Skeletal muscle satellite cell (primary cell): ENCODE results near the gene TMEM169.

Experiments used
- H3K27me3 ChIP-seq: 2 replicates; pipeline ENCODE4 v1.7.0; 2013; ENCODE audit warnings: low read length; ENCODE audit not compliant: control insufficient read depth, insufficient read depth
- H3K36me3 ChIP-seq: 2 replicates; pipeline ENCODE4 v1.7.0; 2013; ENCODE audit warnings: mild to moderate bottlenecking, control low read depth, low read length; ENCODE audit not compliant: insufficient read depth
- H3K4me1 ChIP-seq: 2 replicates; pipeline ENCODE4 v1.7.0; 2013; ENCODE audit warnings: low read length; ENCODE audit not compliant: control insufficient read depth, insufficient read depth
- H3K4me2 ChIP-seq: 2 replicates; pipeline ENCODE4 v1.7.0; 2013; ENCODE audit warnings: mild to moderate bottlenecking, low read length
- H3K4me3 ChIP-seq: 2 replicates; pipeline ENCODE4 v1.7.0; 2013; ENCODE audit warnings: low read length
- H3K9ac ChIP-seq: 2 replicates; pipeline ENCODE4 v1.7.0; 2013; ENCODE audit warnings: mild to moderate bottlenecking, low read depth, low read length, moderate library complexity
- H3K9me3 ChIP-seq: replicated peaks from 2 replicates; pipeline ENCODE4 v1.7.0; 2013; ENCODE audit warnings: mild to moderate bottlenecking, control low read depth, low read length

The TMEM169 gene

DNA sequence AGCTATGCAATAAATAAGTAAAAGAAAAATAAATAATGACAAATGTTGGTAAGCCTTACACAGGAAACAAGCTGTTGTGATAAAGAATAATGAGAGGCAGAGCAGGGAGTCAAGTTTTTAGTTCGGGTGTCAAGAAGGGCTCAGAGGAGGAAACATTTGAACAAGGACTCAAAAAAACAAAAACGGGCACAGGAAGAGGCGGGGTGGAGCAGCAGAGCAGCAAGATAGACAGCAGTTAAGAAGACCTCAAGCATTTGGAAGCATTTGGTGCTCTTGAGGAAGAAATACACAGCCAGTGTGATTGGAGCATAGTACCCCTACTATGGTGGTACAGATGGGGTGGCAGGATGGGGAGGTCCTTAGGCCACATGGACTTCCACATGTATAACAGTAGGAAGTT, 2.8 kb downstream of the TMEM169 start:
- Histone ChIP-seq H3K4me1 (peaks cover 38% of the 10 kb centered on the region), H3K27me3 (no peaks in the 10 kb centered on the region), H3K9me3 (no peaks in the 10 kb centered on the region), H3K36me3 (no peaks in the 10 kb centered on the region), H3K9ac (peak overlapping the region; percentile 58), H3K4me3 (peak overlapping the region; percentile 14), H3K4me2 (peak overlapping the region; percentile 100)

DNA sequence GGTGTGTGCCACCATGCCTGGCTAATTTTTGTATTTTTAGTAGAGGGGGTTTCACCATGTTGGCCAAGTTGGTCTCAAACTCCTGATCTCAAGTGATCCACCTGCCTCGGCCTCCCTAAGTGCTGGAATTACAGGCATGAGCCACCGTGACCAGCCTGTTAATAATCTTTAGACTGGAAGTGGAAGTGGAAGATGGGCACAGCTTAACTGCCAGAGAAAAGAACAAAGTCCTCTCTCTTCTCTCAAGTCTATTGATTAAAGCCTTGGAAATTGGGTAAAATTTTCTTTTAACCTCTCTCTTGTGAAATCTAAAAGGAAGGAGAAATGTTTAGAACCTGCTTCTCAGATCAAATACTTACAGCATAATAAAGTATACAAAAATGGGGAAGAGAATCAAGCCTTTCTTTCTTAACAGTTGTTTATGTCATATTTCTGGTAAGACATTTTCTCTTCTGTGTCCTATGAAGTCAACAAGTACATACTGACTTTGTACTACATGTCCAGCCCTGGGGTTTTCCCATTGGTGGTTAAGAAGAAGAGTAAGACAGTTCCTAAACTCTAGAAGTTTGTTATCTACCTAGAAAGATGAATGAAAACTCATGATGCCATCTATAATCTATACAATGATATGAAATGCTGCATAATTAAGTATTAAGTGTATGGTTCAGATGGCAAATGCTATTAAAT, 4.6 kb downstream of the TMEM169 start:
- Histone ChIP-seq H3K4me3 (no peak overlapping the region), H3K9me3 (no peaks in the 10 kb centered on the region)

DNA sequence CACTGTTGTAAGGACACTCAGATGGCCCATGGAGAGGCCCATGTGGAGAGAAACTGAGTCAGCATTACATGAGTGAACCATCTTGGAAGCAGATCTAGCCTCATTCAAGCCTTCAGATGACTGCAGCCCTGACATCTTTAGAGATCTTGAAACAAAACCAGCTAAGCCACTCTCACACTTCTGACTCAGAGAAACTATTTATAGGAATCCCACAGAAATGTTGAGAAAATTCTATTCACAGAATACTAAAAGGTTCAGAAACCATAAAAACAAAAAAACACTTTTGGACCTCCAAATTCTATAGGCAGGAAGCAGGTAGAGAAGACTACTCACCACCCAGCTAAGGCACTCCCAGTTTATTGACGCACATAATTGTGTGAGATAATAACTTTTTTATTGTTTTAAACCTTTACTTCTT, 8.7 kb downstream of the TMEM169 start:
- Histone ChIP-seq H3K9me3 (no peaks in the 10 kb centered on the region), H3K9ac (no peak overlapping the region), H3K4me3 (no peak overlapping the region), H3K27me3 (no peaks in the 10 kb centered on the region), H3K36me3 (no peaks in the 10 kb centered on the region), H3K4me2 (no peak overlapping the region), H3K4me1 (no peaks in the 10 kb centered on the region)

More for the DNA sequence above, 4.6 kb downstream of the TMEM169 start:
- H3K27me3 ChIP-seq: no peaks in the 10 kb centered on the region
- H3K4me1 ChIP-seq: peaks cover 33% of the 10 kb centered on the region
- H3K36me3 ChIP-seq: no peaks in the 10 kb centered on the region
- no peak overlapping the region for H3K4me2 ChIP-seq
- H3K9ac ChIP-seq: no peak overlapping the region

DNA sequence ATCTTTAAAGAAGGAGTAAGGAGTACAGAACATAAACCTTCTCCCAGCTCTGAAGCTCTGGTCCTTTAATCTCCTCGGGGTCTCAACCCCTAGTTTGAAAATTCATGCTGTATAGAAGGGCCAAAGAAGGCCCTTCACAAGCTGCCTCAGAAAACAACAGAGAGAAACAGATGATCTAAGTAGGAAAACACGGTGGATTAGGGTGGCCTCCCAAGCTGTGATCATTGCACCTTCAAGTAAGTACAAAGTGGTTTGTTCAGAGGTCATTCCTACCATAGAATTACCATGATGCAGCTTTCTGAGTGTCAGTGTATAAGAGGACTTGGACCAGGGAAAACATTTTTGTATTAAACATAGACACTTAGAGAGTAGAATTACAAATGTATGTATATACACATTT, 10.9 kb downstream of the TMEM169 start:
- Histone ChIP-seq H3K4me2 (no peak overlapping the region), H3K4me1 (no peaks in the 10 kb centered on the region), H3K36me3 (no peaks in the 10 kb centered on the region), H3K9me3 (no peaks in the 10 kb centered on the region), H3K9ac (no peak overlapping the region), H3K4me3 (no peak overlapping the region), H3K27me3 (no peaks in the 10 kb centered on the region)

DNA sequence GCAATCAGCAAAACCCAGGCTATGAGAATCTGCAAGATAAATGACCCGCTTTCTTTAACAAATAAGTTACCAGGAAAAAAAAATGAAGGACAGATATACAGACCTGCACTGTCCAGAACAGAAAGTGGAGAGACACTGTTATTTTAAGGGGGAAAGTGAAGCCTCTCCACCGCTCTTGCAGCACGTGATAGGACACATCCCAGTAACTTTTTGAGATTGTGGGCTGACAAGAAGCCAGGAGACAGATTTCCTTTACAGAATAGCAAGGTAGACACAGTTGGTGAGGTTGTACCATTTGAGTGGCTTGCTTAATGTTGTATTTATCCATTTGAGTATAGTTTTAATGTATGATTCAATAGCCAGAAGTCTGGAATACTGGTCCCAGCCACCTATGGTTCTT, 13.0 kb downstream of the TMEM169 start:
- no peaks in the 10 kb centered on the region for H3K9me3 ChIP-seq
- no peak overlapping the region for H3K4me3 ChIP-seq
- H3K27me3 ChIP-seq: no peaks in the 10 kb centered on the region
- no peaks in the 10 kb centered on the region for H3K4me1 ChIP-seq
- H3K36me3 ChIP-seq: no peaks in the 10 kb centered on the region
- H3K9ac ChIP-seq: no peak overlapping the region
- no peak overlapping the region for H3K4me2 ChIP-seq

DNA sequence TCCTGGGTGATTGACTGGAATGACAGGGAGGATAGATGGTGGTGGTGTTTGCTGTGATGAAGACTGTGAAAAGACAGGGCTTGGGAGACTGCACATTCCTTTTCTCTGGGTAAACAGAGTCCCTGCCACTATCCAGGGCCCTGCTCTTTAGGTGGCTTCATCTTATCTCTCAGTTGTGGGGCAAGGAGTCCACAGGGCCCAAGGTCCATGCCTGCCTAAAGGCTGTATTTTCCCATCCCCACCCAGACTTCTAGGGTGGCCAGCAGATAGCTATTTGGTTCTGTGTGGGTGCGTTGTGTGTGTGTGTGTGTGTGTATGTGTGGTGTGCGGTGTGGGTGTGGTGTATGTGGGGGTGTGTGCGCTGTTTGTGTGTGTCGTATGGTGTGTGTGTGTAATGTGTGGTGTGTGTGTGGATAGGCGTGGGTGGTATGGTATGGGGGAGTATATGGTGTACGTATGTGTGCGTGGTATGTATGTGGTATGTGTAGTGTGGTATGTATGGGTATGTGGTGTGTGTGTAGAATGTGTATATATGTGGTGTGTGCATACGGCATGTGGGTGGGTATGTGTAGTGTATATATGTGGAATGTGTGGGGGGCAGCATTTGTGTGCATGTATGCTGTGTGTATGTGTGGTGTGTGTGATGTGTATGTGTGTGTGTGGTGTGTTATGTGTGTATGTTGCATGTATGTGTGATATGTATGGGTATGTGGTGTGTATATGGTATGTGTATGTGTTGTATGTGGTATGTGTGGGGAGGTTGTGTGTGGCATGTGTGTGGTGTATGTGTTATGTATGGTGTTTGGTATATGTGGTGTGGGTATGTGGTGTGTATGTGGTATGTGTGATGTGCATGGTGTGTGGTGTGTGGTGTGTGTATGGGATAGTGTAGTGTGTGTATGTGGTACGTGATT, 17.0 kb downstream of the TMEM169 start:
- H3K27me3 ChIP-seq: no peaks in the 10 kb centered on the region
- no peak overlapping the region for H3K4me2 ChIP-seq
- no peaks in the 10 kb centered on the region for H3K4me1 ChIP-seq
- no peaks in the 10 kb centered on the region for H3K9me3 ChIP-seq
- no peak overlapping the region for H3K9ac ChIP-seq
- no peak overlapping the region for H3K4me3 ChIP-seq
- peaks cover 3% of the 10 kb centered on the region for H3K36me3 ChIP-seq

DNA sequence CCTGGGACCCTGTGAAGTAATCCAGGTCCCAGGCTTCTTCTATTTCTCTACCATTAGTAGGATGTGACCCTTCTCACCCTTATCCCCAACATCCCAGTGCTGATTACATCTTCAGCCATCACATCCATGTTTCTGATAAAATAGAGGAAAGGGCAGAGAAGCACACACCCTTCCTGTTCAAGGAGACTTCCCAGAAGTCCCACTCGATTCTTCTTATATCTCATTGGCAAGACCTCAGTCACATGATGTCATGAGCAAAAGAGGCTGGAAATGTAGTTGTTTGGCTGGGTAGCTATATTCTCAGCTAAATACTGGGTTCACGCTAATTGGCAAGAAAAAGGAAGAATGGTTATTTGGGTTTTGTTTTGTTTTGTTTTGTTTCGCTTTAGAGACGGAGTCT, 19.4 kb downstream of the TMEM169 start:
- H3K27me3 ChIP-seq: no peaks in the 10 kb centered on the region
- no peaks in the 10 kb centered on the region for H3K4me1 ChIP-seq
- H3K9me3 ChIP-seq: no peaks in the 10 kb centered on the region
- H3K4me3 ChIP-seq: no peak overlapping the region
- H3K36me3 ChIP-seq: peaks cover 3% of the 10 kb centered on the region
- H3K4me2 ChIP-seq: no peak overlapping the region
- H3K9ac ChIP-seq: no peak overlapping the region

DNA sequence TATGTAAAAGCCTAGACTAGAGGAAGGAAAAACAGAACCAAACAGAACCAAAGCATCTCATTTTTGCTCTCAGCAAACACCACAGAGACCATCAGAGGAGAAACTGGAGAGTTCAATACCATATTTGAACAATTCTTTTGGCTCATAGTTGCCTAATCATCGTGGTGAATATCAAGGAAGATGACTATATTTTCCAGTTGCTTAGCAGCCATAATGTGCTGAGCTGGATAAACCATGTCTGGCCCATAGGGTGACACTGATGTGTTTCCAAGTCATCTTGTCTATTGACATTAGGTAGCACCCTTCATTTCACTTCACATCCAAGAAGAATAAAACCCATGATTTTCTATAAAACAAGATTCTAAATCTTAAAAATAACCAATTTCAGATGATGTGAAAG, 21.5 kb downstream of the TMEM169 start:
- Histone ChIP-seq H3K4me3 (no peak overlapping the region), H3K27me3 (no peaks in the 10 kb centered on the region), H3K36me3 (peaks cover 3% of the 10 kb centered on the region), H3K4me2 (no peak overlapping the region), H3K9ac (no peak overlapping the region), H3K4me1 (peaks cover 5% of the 10 kb centered on the region), H3K9me3 (no peaks in the 10 kb centered on the region)

DNA sequence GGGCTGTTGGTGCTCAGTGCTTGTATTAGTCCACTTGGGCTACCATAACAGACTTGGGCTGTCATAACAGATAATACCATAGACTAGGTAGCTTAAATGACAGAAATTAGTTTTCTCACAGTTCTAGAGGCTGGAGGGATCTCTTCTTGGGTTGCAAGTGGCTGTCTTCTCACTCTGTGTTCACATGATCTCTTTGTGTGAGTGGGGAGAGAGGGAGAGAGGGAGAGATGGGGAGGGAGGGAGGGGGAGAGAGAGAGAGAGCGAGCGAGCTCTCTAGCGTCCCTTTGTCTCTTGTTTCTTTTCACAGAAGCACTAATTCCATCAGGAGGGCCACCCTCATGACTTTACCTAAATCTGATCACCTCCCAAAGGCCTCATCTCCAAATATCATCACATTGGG, 23.0 kb downstream of the TMEM169 start:
- Histone ChIP-seq H3K9ac (no peak overlapping the region), H3K4me1 (peaks cover 10% of the 10 kb centered on the region), H3K4me2 (no peak overlapping the region), H3K9me3 (no peaks in the 10 kb centered on the region), H3K36me3 (peaks cover 3% of the 10 kb centered on the region), H3K4me3 (no peak overlapping the region), H3K27me3 (no peaks in the 10 kb centered on the region)

DNA sequence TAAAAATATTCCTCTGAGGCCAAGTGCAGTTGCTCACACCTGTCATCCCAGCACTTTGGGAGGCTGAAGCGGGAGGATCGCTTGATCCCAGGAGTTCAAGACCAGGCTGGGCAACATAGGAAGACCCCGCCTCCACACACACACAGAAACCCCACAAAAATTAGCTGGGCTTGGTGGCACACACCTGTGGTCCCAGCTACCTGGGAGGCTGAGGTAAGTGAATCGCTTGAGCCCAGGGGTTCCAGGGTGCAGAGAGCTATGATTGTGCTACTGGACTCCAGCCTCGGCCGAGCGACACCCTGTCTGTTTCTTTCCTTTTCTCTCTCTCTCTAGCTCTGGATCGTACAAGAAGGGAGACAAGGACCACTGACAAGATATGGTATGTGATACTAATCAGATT, 25.6 kb downstream of the TMEM169 start:
- Histone ChIP-seq H3K4me1 (peaks cover 27% of the 10 kb centered on the region), H3K9me3 (no peaks in the 10 kb centered on the region), H3K4me2 (peak overlapping the region; percentile 69), H3K27me3 (no peaks in the 10 kb centered on the region), H3K9ac (no peak overlapping the region), H3K36me3 (peaks cover 19% of the 10 kb centered on the region), H3K4me3 (no peak overlapping the region)

DNA sequence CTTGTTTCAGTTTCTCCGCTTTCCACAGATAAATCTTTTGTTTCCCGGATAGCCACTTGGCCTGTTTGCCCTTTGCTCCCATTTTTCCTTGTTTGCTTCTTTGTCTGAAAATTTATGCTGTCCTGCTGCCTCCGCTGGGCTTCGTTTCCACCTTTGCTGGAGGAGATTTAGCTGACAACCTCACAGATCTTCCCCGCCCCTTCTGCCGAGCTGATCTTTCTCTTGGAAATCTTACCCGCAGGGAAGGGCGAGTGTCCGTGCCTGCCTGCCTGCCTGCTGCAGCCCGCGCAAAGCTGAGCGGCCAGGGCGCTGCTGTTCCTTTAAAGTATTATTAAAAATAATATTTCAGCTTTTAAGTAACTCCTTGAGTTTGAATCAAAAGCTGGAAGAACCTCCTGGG, 26.0 kb downstream of the TMEM169 start:
- Histone ChIP-seq H3K4me1 (peaks cover 27% of the 10 kb centered on the region), H3K27me3 (no peaks in the 10 kb centered on the region), H3K9ac (no peak overlapping the region), H3K4me3 (no peak overlapping the region), H3K4me2 (peak overlapping the region; percentile 69), H3K36me3 (peaks cover 24% of the 10 kb centered on the region), H3K9me3 (no peaks in the 10 kb centered on the region)
